ENCODE data around the gene TCF4.

The TCF4 gene

GRCh38 chr18:55544014-55544413, 44.0 kb downstream of the TCF4 start:
- no peak for DNase-seq (ENCODE audit: low spot score)

GRCh38 chr18:55543130-55543704, 44.8 kb downstream of the TCF4 start:
- no peak for DNase-seq (ENCODE audit: low spot score)

GRCh38 chr18:55541571-55541970, 46.4 kb downstream of the TCF4 start:
- DNase-seq (ENCODE audit: low spot score), result no peak

- DNase-seq (ENCODE audit: low spot score), result no peak
These were observed 48.8 kb downstream of the TCF4 start for GRCh38 chr18:55539240-55539639.

GRCh38 chr18:55534996-55535395, 53.0 kb downstream of the TCF4 start:
- DNase-seq (ENCODE audit: low spot score), result no peak

- DNase-seq (ENCODE audit: low spot score), result no peak
These were observed 53.4 kb downstream of the TCF4 start for GRCh38 chr18:55534547-55534946.

- no peak for DNase-seq (ENCODE audit: low spot score)
These were observed 57.8 kb downstream of the TCF4 start for GRCh38 chr18:55530166-55530565.

GRCh38 chr18:55529581-55529980, 58.4 kb downstream of the TCF4 start:
- no peak for DNase-seq (ENCODE audit: low spot score)

GRCh38 chr18:55525845-55526244, 62.1 kb downstream of the TCF4 start:
- DNase-seq (ENCODE audit: low spot score), result no peak

- no peak for DNase-seq (ENCODE audit: low spot score)
These were observed 63.5 kb downstream of the TCF4 start for GRCh38 chr18:55524353-55525073.

- no peak for DNase-seq (ENCODE audit: low spot score)
These were observed 65.0 kb downstream of the TCF4 start for GRCh38 chr18:55523001-55523400.

- no peak for DNase-seq (ENCODE audit: low spot score)
These were observed 66.0 kb downstream of the TCF4 start for GRCh38 chr18:55522011-55522410.

GRCh38 chr18:55517055-55517454, 70.9 kb downstream of the TCF4 start:
- DNase-seq (ENCODE audit: low spot score), result no peak

- no peak for DNase-seq (ENCODE audit: low spot score)
These were observed 71.9 kb downstream of the TCF4 start for GRCh38 chr18:55515941-55516710.

GRCh38 chr18:55515214-55515613, 72.8 kb downstream of the TCF4 start:
- DNase-seq (ENCODE audit: low spot score), result no peak

GRCh38 chr18:55513161-55513560, 74.8 kb downstream of the TCF4 start:
- no peak for DNase-seq (ENCODE audit: low spot score)

GRCh38 chr18:55511277-55511676, 76.7 kb downstream of the TCF4 start:
- no peak for DNase-seq (ENCODE audit: low spot score)

- DNase-seq (ENCODE audit: low spot score), result no peak
These were observed 77.2 kb downstream of the TCF4 start for GRCh38 chr18:55510809-55511208.

- DNase-seq (ENCODE audit: low spot score), result no peak
These were observed 78.2 kb downstream of the TCF4 start for GRCh38 chr18:55509631-55510324.

GRCh38 chr18:55508651-55509050, 79.3 kb downstream of the TCF4 start:
- no peak for DNase-seq (ENCODE audit: low spot score)

GRCh38 chr18:55506074-55506473, 81.9 kb downstream of the TCF4 start:
- no peak for DNase-seq (ENCODE audit: low spot score)

- DNase-seq (ENCODE audit: low spot score), result no peak
These were observed 83.2 kb downstream of the TCF4 start for GRCh38 chr18:55504808-55505207.
